Stimulated activated CD4-positive, alpha-beta T cell treated with anti-CD3 and anti-CD28 coated beads, Interleukin-4, amount 100 ng/mL, for 1 hour (primary cell): ENCODE data around the gene UBE2G1.
"Not testable (repeated sequence)": the region's sequence is repeated elsewhere in the genome, so short reads cannot be mapped to it uniquely, and the experiment has no call there.

Source experiments
- DNase-seq: peaks from one replicate; pipeline ENCODE4 v3.0.0-alpha.2; 2020

Gene UBE2G1

GRCh38 chr17:4366327-4367063 lies at the start of gene UBE2G1:
UBE2G1 (minus strand) TSS chr17:4366675; CDS start chr17:4366316, 359 bp downstream.
- DNase-seq = peak; percentile 99

GRCh38 chr17:4412933-4413831 lies 46.7 kb upstream of the UBE2G1 start:
- peak; percentile 92 for DNase-seq

- DNase-seq = no peak
Measured at GRCh38 chr17:4411201-4411600, 44.7 kb upstream of the UBE2G1 start.

GRCh38 chr17:4409659-4410058 lies 43.2 kb upstream of the UBE2G1 start:
- no peak for DNase-seq

- no peak for DNase-seq
Measured at GRCh38 chr17:4407851-4408250, 41.4 kb upstream of the UBE2G1 start.

GRCh38 chr17:4407216-4407615 lies 40.7 kb upstream of the UBE2G1 start:
- DNase-seq = no peak

- no peak for DNase-seq
Measured at GRCh38 chr17:4406386-4406785, 39.9 kb upstream of the UBE2G1 start.

GRCh38 chr17:4405699-4406098 lies 39.2 kb upstream of the UBE2G1 start:
- DNase-seq = no peak

GRCh38 chr17:4405038-4405669 lies 38.7 kb upstream of the UBE2G1 start:
- DNase-seq = no peak

GRCh38 chr17:4397840-4398239 lies 31.4 kb upstream of the UBE2G1 start:
- DNase-seq = no peak

- DNase-seq = no peak
Measured at GRCh38 chr17:4395111-4395478, 28.6 kb upstream of the UBE2G1 start.

GRCh38 chr17:4394208-4395110 lies 28.0 kb upstream of the UBE2G1 start:
- no peak for DNase-seq

- DNase-seq = no peak
Measured at GRCh38 chr17:4393806-4394205, 27.3 kb upstream of the UBE2G1 start.

GRCh38 chr17:4389079-4389478 lies 22.6 kb upstream of the UBE2G1 start:
- no peak for DNase-seq

- DNase-seq = no peak
Measured at GRCh38 chr17:4387137-4387536, 20.7 kb upstream of the UBE2G1 start.

- DNase-seq = no peak
Measured at GRCh38 chr17:4386406-4386805, 19.9 kb upstream of the UBE2G1 start.

GRCh38 chr17:4381690-4382671 lies 15.5 kb upstream of the UBE2G1 start:
- no peak for DNase-seq

- DNase-seq = no peak
Measured at GRCh38 chr17:4378626-4379025, 12.2 kb upstream of the UBE2G1 start.

GRCh38 chr17:4377247-4377646 lies 10.8 kb upstream of the UBE2G1 start:
- DNase-seq = not testable (repeated sequence)

- DNase-seq = not testable (repeated sequence)
Measured at GRCh38 chr17:4375796-4376440, 9.4 kb upstream of the UBE2G1 start.
